Stimulated activated CD4-positive, alpha-beta T cell treated with anti-CD3 and anti-CD28 coated beads, TNF-alpha, amount 100 ng/mL, for 4 hours (primary cell): ENCODE measurements around the gene CIDEA.

ENCODE experiments used
- DNase-seq, 3 experiments: peaks; one replicate each; pipeline ENCODE4 v3.0.0-alpha.2; 2020; ENCODE audit warnings: low read depth in 3 of 3

Gene CIDEA

GRCh38 chr18:12296457-12296856 lies 42.3 kb downstream of the CIDEA start:
- no peak for DNase-seq

- no peak for DNase-seq
Observed at GRCh38 chr18:12299862-12300261, 45.7 kb downstream of the CIDEA start.

- no peak for DNase-seq
Observed at GRCh38 chr18:12301263-12302005, 47.3 kb downstream of the CIDEA start.

DNA sequence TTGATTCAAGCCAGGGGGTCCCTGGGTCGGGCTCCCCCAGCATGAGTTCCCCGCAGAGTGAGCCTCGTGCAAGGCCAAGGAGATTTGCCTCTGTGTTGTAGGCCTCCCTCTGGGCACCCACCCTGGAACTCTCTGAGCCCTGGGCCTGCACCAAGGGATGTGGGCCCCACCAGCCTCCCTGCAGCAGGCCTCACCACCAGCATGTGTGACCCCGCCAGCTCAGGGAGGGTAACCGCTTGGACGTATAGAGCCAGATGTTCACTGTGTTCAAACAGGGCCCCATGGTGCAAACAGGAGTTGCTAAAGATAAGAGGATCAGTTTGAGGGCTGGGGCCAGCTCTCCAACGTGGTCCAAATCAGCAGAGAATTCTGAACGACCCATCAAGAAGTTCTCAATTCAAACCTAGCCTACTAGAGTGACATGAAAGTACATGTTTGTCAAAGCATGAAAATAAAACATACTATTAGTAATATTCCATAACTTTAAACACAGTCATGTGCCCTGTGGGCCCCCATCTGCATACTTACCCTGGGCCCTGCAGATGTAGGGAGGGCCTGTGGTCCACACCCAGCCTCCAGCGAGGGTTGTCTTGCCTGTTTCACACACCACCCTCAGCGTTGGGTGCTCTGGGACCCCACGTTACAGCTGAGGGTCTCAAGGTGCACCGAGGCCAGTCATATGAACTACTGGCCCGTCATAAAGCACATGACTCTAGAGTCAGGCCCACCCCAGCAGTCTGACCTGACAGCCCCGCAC lies 48.4 kb downstream of the CIDEA start:
- DNase-seq = no peak

DNA sequence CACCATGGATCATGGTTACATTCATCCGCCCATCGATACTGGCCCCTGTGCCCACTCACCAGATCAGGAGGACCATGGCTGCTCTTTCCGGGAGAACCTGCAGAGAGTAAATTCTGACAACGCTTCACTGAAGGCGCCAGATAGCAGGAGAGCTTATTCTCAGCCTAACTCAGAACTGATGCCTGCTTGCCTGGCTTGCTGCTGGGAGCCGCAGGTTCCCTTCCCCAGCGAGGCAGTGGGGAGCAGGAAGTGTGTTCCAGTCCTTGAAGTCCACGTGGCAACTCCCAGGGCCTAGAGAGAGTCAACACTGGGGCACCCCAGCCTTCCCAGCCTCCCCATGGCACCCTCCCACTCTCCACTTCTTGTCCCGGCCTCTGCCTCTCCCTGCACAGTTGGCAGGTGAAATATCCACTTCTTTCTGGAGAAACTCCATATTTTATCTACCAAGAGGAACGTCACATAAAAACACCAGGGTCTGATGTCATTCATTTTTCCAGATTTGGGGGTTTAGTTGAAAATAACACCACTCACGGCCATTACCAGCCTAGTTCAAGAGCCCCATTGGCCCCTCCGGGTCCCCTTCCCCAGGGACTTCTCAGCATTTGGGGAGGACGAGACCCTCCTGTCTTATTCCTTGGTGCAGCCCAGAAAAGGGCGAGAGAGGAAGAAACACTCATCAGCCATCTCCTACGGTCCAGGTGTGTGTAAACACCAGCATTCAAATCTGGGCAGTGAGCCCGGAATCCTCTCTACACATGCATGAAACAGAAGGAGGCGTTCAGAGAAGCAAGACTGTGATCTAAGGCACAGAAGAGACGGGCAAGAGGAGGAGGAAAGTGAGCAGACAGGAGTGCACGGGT lies 50.4 kb downstream of the CIDEA start:
- no peak for DNase-seq

- DNase-seq = no peak
Observed at GRCh38 chr18:12305211-12305610, 51.0 kb downstream of the CIDEA start.

GRCh38 chr18:12305930-12306629 lies 51.9 kb downstream of the CIDEA start:
- DNase-seq = no peak

GRCh38 chr18:12306752-12307700 lies 52.9 kb downstream of the CIDEA start:
- no peak for DNase-seq

GRCh38 chr18:12307701-12308385 lies 53.7 kb downstream of the CIDEA start, which contains the start of gene TUBB6:
TUBB6 (plus strand) TSS chr18:12308241; CDS start chr18:12308293, 52 bp downstream.
- DNase-seq = no peak

DNA sequence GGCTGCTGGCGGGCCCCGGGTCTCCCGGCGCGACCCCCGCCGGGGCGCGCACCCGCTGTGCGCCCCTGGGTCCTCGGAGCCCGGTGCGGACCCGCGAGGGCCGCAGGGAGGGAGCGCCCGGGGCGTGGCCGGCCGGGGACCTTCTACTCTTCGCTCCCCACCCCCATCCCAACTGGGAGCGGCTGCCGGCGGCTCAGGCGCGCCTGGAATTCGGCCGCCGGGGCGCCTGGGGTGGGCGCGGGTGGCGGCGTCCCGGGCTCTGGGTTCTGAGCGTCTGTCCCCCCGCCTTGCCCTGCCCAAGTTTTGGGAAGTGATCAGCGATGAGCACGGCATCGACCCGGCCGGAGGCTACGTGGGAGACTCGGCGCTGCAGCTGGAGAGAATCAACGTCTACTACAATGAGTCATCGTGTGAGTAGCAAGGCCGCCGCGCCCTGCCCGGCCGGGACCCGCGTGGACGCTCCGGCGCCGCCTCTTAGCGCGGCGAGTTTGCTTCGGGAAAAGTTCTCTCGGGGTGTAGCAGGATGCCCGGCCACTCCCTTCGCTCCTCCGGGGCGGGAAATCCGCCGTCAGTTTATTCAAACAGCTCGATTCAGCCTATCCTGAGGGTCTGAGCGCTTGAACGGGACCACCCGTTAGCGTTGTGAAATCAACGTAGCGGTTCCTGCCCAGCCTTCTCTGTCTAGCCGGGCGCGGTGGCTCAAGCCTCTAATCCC lies 54.4 kb downstream of the CIDEA start:
- DNase-seq = no peak

GRCh38 chr18:12309683-12310198 lies 55.6 kb downstream of the CIDEA start:
- no peak for DNase-seq

- DNase-seq = no peak
Observed at GRCh38 chr18:12310762-12311161, 56.6 kb downstream of the CIDEA start.

- no peak for DNase-seq
Observed at GRCh38 chr18:12312976-12313375, 58.8 kb downstream of the CIDEA start.

DNA sequence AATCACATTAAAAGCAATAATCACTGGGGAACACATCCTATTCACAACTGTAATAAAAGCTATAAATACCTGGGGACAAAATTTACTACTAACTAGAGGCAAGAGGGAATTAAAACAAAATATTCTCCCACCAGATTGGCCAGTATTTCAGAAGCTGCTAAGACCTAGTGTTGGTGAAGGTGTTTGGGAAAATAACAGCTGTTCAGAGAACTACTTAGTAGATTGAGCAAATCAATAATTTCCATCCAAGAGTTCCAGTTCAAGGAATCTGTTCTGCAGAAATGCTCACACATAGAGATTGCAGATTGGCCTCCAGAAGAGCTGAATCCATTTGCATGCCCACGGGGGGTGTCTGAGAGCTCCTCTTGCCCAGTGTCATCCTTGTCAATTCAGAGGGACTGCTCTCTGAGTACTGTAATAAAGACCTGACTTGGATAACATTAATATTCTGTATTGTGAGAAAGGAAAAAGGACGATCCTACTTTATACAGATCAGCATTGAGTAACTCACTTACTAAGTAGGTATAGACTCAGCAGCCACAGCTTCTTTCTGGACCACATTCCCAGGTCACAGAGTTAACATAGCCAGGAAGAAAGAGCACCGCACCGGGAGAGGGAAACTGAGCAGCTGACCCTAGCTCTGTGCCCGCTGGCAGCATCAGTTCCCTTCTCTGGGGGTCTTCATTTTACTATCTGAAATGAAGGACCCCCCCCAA lies 59.5 kb downstream of the CIDEA start:
- DNase-seq = no peak

DNA sequence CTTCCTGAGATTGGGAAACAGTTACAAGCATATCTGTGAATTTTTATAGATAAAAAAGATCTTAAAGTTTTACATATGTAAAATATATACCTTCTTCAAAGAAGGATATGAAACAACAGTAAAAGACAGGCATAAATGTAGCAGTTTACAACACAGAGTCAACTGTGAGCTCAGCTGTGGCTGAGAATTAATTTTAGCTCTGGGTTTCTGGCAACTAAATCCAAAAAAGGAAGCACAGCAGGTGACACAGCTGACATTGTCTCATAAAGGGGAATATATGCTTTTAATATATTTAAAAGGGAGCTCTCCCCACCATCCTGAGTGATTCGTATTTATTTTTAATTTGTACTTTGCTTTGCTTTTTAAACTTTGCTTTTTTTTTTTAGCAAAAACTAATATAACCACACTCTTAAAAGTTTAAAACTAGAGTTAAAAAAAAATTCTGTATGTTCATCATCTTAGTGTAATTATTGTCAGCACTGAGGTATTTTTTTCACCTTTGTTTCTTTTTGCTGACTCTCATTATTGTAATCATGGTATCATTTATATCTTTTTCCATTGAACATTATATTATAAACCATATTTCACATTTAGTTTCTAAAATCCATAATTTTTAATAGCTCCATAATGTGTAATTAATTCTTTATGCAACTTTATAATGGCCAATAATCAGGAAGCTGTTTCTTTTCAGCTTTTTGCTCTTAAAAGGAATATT lies 60.6 kb downstream of the CIDEA start:
- no peak for DNase-seq

GRCh38 chr18:12315490-12315889 lies 61.3 kb downstream of the CIDEA start:
- no peak for DNase-seq

DNA sequence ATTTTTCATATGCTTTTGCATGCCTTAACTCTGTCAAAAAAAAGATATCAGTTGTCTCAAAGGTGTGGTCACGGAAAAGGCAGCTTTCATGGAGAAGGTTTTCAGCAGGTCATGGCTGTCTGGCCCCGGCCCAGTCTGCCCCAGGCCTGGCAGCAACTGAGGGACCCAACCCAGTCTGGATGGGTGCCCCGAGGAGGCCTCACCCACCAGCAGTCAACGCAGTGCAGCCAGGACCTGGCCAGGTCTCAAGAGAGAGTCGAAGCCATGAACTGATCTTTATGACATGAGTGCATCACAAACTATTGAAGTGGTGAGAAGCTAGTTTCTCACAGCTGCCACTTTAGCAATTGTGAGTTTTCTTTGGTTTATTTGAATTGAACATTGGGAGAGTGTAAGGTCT lies 61.8 kb downstream of the CIDEA start:
- no peak for DNase-seq
